GM12874 (cell line): Measurements from ENCODE around the gene GABPB2.

Experiments
- CTCF ChIP-seq: IDR thresholded peaks from 2 replicates; pipeline ENCODE4 v1.5.1; 2011; ENCODE audit warnings: low read depth, mild to moderate bottlenecking, control low read depth, low read length, moderate library complexity; ENCODE audit not compliant: insufficient read depth

GABPB2 gene

DNA sequence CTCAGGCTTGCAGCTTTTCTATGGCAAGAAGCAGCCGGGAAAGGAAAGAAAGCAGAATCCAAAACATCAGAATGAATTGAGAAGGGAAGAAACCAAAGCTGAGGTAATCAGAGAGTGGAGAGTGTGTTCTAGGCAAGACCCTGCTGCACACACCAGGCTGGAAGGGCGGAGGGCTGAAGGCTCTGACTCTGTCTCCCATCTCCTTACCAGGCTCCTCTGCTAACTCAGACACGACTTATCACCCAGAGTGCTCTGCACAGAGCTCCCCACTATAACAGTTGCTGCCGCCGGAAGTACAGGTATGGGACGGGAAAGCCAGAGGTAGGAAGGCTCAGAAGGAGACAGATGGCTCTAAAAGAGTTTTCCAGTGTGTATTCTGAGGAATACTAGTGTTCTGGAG is 96.6 kb downstream of the GABPB2 start:
- TF ChIP-seq CTCF: no peak

GRCh38 chr1:151171190-151171589 is 100.6 kb downstream of the GABPB2 start:
- TF ChIP-seq CTCF: no peak
